ENCODE data around the gene RBMX.

RBMX gene

DNA sequence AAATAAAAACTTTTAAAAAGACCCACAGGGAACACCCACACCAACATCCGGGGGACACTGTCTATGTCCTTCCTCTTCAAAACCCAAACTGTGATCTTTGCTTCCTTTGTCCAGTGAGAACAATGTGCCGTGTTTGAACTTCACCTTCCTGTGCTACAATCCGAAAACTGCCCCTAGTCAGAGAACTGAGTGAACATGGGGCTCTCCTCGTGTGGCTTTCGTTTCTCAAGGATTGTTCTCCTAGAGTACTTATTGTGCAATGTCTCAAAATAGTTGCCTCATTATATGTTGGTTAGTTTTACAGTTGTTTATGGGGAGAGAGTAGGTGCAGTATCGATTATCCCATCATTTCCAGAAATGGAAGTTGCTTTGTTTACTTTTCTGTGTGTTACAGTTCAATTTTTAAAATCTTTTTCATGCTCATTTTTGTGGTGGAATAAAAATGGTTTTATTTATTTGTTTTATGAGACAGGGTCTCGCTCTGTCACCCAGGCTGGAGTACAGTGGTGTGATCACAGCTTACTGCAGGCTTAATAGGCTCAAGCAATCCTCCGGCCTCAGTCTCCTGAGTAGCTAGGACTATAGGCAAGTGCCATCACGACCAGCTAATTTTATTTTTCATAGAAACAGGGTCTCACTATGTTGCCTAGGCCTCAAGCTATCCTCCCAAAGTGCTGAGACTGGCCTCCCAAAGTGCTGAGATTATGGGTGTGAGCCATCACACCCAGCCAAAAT, 29.9 kb downstream of the RBMX start:
- Histone ChIP-seq H3K4me2 (ENCODE audit: low read length) (no peak overlapping the region), H3K9me3 (ENCODE audit: control insufficient read depth, low read length) (no peaks in the 10 kb centered on the region), H3K4me1 (no peaks in the 10 kb centered on the region), H3K27ac (no peak overlapping the region), H3K4me3 (ENCODE audit: low read depth, low read length) (no peak overlapping the region), H2AFZ (no peak overlapping the region), H3K79me2 (no peaks in the 10 kb centered on the region), H3K27me3 (ENCODE audit: control insufficient read depth, insufficient read depth, low read length) (no peaks in the 10 kb centered on the region), H3K36me3 (ENCODE audit: control insufficient read depth, insufficient read depth, low read length) (no peaks in the 10 kb centered on the region), H3K9ac (no peak overlapping the region)
- TF ChIP-seq, protein P1, sequence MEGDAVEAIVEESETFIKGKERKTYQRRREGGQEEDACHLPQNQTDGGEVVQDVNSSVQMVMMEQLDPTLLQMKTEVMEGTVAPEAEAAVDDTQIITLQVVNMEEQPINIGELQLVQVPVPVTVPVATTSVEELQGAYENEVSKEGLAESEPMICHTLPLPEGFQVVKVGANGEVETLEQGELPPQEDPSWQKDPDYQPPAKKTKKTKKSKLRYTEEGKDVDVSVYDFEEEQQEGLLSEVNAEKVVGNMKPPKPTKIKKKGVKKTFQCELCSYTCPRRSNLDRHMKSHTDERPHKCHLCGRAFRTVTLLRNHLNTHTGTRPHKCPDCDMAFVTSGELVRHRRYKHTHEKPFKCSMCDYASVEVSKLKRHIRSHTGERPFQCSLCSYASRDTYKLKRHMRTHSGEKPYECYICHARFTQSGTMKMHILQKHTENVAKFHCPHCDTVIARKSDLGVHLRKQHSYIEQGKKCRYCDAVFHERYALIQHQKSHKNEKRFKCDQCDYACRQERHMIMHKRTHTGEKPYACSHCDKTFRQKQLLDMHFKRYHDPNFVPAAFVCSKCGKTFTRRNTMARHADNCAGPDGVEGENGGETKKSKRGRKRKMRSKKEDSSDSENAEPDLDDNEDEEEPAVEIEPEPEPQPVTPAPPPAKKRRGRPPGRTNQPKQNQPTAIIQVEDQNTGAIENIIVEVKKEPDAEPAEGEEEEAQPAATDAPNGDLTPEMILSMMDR (IDR thresholded peaks at IDR 0.05) = no peak

DNA sequence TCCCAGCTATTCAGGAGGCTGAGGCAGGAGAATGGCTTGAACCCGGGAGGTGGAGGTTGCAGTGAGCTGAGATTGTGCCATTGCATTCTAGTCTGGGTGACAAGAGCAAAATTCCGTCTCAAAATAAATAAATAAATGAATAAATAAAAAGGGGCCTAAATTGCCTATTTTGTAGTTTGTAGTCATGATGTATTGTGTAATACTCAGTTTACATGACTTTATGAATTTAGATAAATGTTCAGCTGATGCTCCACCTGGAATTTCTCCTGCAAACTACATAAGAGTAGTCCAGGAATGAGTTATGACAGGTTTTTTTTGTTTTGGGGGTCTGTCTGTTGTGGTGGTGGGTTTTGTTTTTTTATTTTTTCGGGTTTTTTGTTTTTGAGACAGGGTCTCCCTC, 31.1 kb downstream of the RBMX start:
- H3K27ac ChIP-seq = no peak overlapping the region

DNA sequence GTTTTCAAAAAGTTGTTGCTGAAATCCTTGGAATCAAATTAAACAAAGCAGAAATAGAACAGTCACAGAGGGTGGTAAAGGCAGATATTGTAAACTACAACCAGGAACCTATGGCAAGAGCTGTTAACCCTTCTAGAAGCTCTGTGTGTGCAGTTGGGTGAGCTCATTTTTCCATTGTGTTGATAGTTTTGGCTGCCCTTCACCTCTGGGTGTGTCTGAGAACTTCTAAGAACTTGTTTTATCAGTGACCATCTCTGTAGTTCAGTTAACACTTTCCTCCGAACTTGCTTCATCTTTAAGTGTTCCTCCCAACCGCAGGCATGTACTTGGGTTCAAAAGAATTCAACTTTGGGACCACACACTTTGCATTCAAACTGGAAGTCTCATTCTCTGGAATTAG, 32.7 kb downstream of the RBMX start:
- TF ChIP-seq, protein P1 (IDR thresholded peaks at IDR 0.05) = no peak
- H3K27ac ChIP-seq = no peak overlapping the region

More for the DNA sequence above, 31.1 kb downstream of the RBMX start:
- Histone ChIP-seq H3K36me3 (ENCODE audit: control insufficient read depth, insufficient read depth, low read length) (no peaks in the 10 kb centered on the region), H3K9me3 (ENCODE audit: control insufficient read depth, low read length) (no peaks in the 10 kb centered on the region), H3K4me2 (ENCODE audit: low read length) (no peak overlapping the region), H3K4me1 (no peaks in the 10 kb centered on the region), H3K9ac (no peak overlapping the region), H3K79me2 (no peaks in the 10 kb centered on the region), H3K4me3 (ENCODE audit: low read depth, low read length) (no peak overlapping the region), H3K27me3 (ENCODE audit: control insufficient read depth, insufficient read depth, low read length) (no peaks in the 10 kb centered on the region), H2AFZ (no peak overlapping the region)
- TF ChIP-seq, protein P1 (IDR thresholded peaks at IDR 0.05) = no peak

DNA sequence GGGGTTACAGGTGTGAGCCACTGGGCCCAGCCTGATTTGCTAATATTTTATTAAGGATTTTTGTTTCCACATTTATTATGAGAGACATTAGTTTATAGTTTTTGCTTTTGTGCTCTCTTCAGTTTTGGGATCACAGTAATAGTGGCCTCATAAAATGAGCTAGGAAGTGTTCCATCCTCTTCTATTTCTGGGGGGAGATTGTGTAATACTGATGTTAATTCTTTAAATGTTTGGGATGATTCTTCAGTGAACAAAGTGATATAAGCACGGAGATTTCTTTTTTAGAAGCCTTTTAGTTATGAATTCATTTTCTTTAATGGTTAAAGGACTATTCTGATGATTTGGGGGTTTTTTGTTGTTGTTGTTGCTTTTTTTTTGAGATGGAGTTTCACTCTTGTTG, 41.3 kb downstream of the RBMX start:
- Histone ChIP-seq H3K36me3 (ENCODE audit: control insufficient read depth, insufficient read depth, low read length) (no peaks in the 10 kb centered on the region), H2AFZ (no peak overlapping the region), H3K4me3 (ENCODE audit: low read depth, low read length) (no peak overlapping the region), H3K79me2 (no peaks in the 10 kb centered on the region), H3K4me1 (no peaks in the 10 kb centered on the region), H3K4me2 (ENCODE audit: low read length) (no peak overlapping the region), H3K27ac (no peak overlapping the region), H3K27me3 (ENCODE audit: control insufficient read depth, insufficient read depth, low read length) (no peaks in the 10 kb centered on the region), H3K9me3 (ENCODE audit: control insufficient read depth, low read length) (no peaks in the 10 kb centered on the region), H3K9ac (no peak overlapping the region)
- TF ChIP-seq, protein P1 (IDR thresholded peaks at IDR 0.05) = no peak

More for the DNA sequence above, 32.7 kb downstream of the RBMX start:
- Histone ChIP-seq H3K27me3 (ENCODE audit: control insufficient read depth, insufficient read depth, low read length) (no peaks in the 10 kb centered on the region), H3K4me3 (ENCODE audit: low read depth, low read length) (no peak overlapping the region), H3K79me2 (no peaks in the 10 kb centered on the region), H3K9me3 (ENCODE audit: control insufficient read depth, low read length) (no peaks in the 10 kb centered on the region), H3K4me2 (ENCODE audit: low read length) (no peak overlapping the region), H2AFZ (no peak overlapping the region), H3K9ac (no peak overlapping the region), H3K4me1 (no peaks in the 10 kb centered on the region), H3K36me3 (ENCODE audit: control insufficient read depth, insufficient read depth, low read length) (no peaks in the 10 kb centered on the region)

- Histone ChIP-seq H3K27me3 (ENCODE audit: control insufficient read depth, insufficient read depth, low read length) (no peaks in the 10 kb centered on the region), H2AFZ (no peak overlapping the region), H3K4me2 (ENCODE audit: low read length) (no peak overlapping the region), H3K79me2 (no peaks in the 10 kb centered on the region), H3K4me1 (no peaks in the 10 kb centered on the region), H3K9ac (no peak overlapping the region), H3K36me3 (ENCODE audit: control insufficient read depth, insufficient read depth, low read length) (no peaks in the 10 kb centered on the region), H3K9me3 (ENCODE audit: control insufficient read depth, low read length) (no peaks in the 10 kb centered on the region), H3K4me3 (ENCODE audit: low read depth, low read length) (no peak overlapping the region), H3K27ac (no peak overlapping the region)
- TF ChIP-seq, protein P1 (IDR thresholded peaks at IDR 0.05) = no peak
Measured at GRCh38 chrX:136835761-136836160, 44.8 kb downstream of the RBMX start.

All from parathyroid adenoma (tissue), 2 donors.